Measurements from ENCODE around the gene CLNS1A. TPM values are rescaled to one million over a fixed set of nuclear protein-coding genes. Genes with fewer than 3 reads are reported as not detected.

Gene CLNS1A
- total RNA-seq, 2 experiments from 2014 or later: 186 to 189 TPM

DNA sequence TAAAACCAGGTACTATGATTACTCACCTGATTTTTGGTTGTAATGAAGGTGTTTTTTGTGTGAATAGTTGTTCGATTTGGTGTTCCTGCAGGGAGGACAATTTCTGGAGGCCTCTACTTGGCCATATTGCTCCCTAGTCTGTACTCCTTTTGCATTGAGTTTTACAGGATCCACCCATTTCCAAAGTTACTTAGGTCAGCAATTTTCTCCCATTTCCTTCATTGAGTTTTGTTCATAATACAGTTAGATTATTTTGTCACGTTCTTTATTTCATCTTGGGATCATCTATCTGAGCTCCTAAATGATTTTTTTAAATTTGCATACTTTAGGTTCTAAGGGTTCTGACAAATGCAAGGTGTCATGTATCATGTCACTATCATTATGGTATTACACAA is 67.9 kb downstream of the CLNS1A start:
- DNase-seq: no peak
- ChIA-PET POLR2A (no interaction called here), CTCF (interaction anchor here (1.6 kb wide), 1 partner anchor 21 kb away, joined by 4 read pairs; no protein-coding TSS in a partner anchor)
- TF ChIP-seq, protein P1, sequence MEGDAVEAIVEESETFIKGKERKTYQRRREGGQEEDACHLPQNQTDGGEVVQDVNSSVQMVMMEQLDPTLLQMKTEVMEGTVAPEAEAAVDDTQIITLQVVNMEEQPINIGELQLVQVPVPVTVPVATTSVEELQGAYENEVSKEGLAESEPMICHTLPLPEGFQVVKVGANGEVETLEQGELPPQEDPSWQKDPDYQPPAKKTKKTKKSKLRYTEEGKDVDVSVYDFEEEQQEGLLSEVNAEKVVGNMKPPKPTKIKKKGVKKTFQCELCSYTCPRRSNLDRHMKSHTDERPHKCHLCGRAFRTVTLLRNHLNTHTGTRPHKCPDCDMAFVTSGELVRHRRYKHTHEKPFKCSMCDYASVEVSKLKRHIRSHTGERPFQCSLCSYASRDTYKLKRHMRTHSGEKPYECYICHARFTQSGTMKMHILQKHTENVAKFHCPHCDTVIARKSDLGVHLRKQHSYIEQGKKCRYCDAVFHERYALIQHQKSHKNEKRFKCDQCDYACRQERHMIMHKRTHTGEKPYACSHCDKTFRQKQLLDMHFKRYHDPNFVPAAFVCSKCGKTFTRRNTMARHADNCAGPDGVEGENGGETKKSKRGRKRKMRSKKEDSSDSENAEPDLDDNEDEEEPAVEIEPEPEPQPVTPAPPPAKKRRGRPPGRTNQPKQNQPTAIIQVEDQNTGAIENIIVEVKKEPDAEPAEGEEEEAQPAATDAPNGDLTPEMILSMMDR (IDR thresholded peaks at IDR 0.05): no peak
- Mint-ChIP-seq H3K4me1 (ENCODE audit: low read depth) (no peaks in the 10 kb centered on the region), H3K4me3 (no peak overlapping the region), H3K9me3 (no peaks in the 10 kb centered on the region), H3K27me3 (peaks cover 7% of the 10 kb centered on the region), H3K27ac (no peak overlapping the region), H3K36me3 (ENCODE audit: low read depth) (no peaks in the 10 kb centered on the region)
- intact Hi-C loops (cut with micrococcal nuclease): no loop called here
- no peak for ATAC-seq

- H3K4me3 Mint-ChIP-seq: no peak overlapping the region
- DNase-seq (no peak), ATAC-seq (no peak)
- ChIA-PET CTCF (interaction anchor here (1.6 kb wide), 1 partner anchor 20 kb away, joined by 4 read pairs; no protein-coding TSS in a partner anchor), POLR2A (no interaction called here)
- TF ChIP-seq, protein P1 (IDR thresholded peaks at IDR 0.05): no peak
- peaks cover 7% of the 10 kb centered on the region for H3K27me3 Mint-ChIP-seq
- no peaks in the 10 kb centered on the region for H3K36me3 Mint-ChIP-seq (ENCODE audit: low read depth)
- H3K4me1 Mint-ChIP-seq (ENCODE audit: low read depth): no peaks in the 10 kb centered on the region
- H3K9me3 Mint-ChIP-seq: no peaks in the 10 kb centered on the region
- intact Hi-C loops (cut with micrococcal nuclease): no loop called here
- H3K27ac Mint-ChIP-seq: no peak overlapping the region
Observed at GRCh38 chr11:77568916-77569675, 68.5 kb downstream of the CLNS1A start.

GRCh38 chr11:77568306-77568705 is 69.3 kb downstream of the CLNS1A start:
- CTCF ChIA-PET: no interaction called here
- H3K27ac Mint-ChIP-seq: no peak overlapping the region
- H3K36me3 Mint-ChIP-seq (ENCODE audit: low read depth): no peaks in the 10 kb centered on the region
- no peak overlapping the region for H3K4me3 Mint-ChIP-seq
- no peaks in the 10 kb centered on the region for H3K9me3 Mint-ChIP-seq
- TF ChIP-seq, protein P1 (IDR thresholded peaks at IDR 0.05): no peak
- ATAC-seq: no peak
- POLR2A ChIA-PET: interaction anchor here (0.5 kb wide), 1 partner anchor 27 kb away, joined by 3 read pairs; no protein-coding TSS in a partner anchor
- intact Hi-C loops (cut with micrococcal nuclease): no loop called here
- H3K4me1 Mint-ChIP-seq (ENCODE audit: low read depth): no peaks in the 10 kb centered on the region
- H3K27me3 Mint-ChIP-seq: peaks cover 7% of the 10 kb centered on the region
- no peak for DNase-seq

Other genes starting within 250 kb of the CLNS1A start
- gene PAK1, start 163.7 kb downstream of the CLNS1A start, total RNA-seq: 10 to 100 TPM; 43.8 to 49.9 TPM
- gene AQP11, start 47.8 kb downstream of the CLNS1A start, total RNA-seq: under 1 TPM; 0.47 to 0.59 TPM
- 10 to 100 TPM; 45.4 to 47.7 TPM for gene RSF1, start 182.9 kb upstream of the CLNS1A start, total RNA-seq
- 1 to 10 TPM; 3.7 to 4.9 TPM for gene AAMDC, start 183.3 kb upstream of the CLNS1A start, total RNA-seq